HEK293T (cell line): ENCODE measurements around the gene DLST.

Experiments used
- BHLHE40 ChIP-seq: fragments of 450-650 bp; IDR thresholded peaks from 2 replicates; pipeline ENCODE4 v1.6.1; 2016; ENCODE audit warnings: mild to moderate bottlenecking, moderate library complexity, borderline replicate concordance
- ELF4 ChIP-seq: fragments of 450-650 bp; IDR thresholded peaks from 2 replicates; pipeline ENCODE4 v1.6.1; 2017; ENCODE audit warnings: antibody characterized with exemption
- FOXM1 ChIP-seq: fragments of 450-650 bp; IDR thresholded peaks from 2 replicates; pipeline ENCODE4 v1.6.1; 2017; ENCODE audit warnings: mild to moderate bottlenecking, borderline replicate concordance
- HDGF ChIP-seq: fragments of 450-650 bp; IDR thresholded peaks from 2 replicates; pipeline ENCODE4 v1.6.1; 2017; ENCODE audit warnings: antibody characterized with exemption, borderline replicate concordance
- SP1 ChIP-seq: fragments of 450-650 bp; IDR thresholded peaks from 2 replicates; pipeline ENCODE4 v1.6.1; 2017
- SUZ12 ChIP-seq: fragments of 450-650 bp; IDR thresholded peaks from 2 replicates; pipeline ENCODE4 v1.6.1; 2016; ENCODE audit warnings: mild to moderate bottlenecking
- ZNF384 ChIP-seq: fragments of 450-650 bp; IDR thresholded peaks from 2 replicates; pipeline ENCODE4 v1.6.1; 2016
- TF ChIP-seq, protein P1 (sequence below): fragments of 450-650 bp; IDR thresholded peaks from 2 replicates; pipeline ENCODE4 v1.6.1; 2016

GRCh38 chr14:74952180-74952665, 70.5 kb downstream of the DLST start:
- TF ChIP-seq FOXM1, result no peak
- TF ChIP-seq SUZ12, result no peak
- TF ChIP-seq ELF4, result no peak
- no peak for TF ChIP-seq SP1
- no peak for TF ChIP-seq ZNF384
- TF ChIP-seq BHLHE40, result no peak
- TF ChIP-seq HDGF, result no peak
- TF ChIP-seq, protein P1, sequence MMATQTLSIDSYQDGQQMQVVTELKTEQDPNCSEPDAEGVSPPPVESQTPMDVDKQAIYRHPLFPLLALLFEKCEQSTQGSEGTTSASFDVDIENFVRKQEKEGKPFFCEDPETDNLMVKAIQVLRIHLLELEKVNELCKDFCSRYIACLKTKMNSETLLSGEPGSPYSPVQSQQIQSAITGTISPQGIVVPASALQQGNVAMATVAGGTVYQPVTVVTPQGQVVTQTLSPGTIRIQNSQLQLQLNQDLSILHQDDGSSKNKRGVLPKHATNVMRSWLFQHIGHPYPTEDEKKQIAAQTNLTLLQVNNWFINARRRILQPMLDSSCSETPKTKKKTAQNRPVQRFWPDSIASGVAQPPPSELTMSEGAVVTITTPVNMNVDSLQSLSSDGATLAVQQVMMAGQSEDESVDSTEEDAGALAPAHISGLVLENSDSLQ, result no peak
